HG02642 (cell line): ENCODE measurements around the gene TRPV2.
"Not testable (repeated sequence)": the region's sequence is repeated elsewhere in the genome, so short reads cannot be mapped to it uniquely, and the experiment has no call there.

Experiments used
- ATAC-seq: cut with Tn5 transposase; IDR thresholded peaks from one replicate; pipeline ENCODE4 v1.9.1; 2021; ENCODE audit warnings: mild to moderate bottlenecking; ENCODE audit not compliant: unreplicated experiment, poor library complexity

TRPV2 gene

GRCh38 chr17:16452268-16452667, 36.9 kb downstream of the TRPV2 start:
- ATAC-seq = not testable (repeated sequence)

GRCh38 chr17:16453493-16453851, 38.1 kb downstream of the TRPV2 start:
- ATAC-seq = no peak

GRCh38 chr17:16455997-16456741, 40.8 kb downstream of the TRPV2 start:
- no peak for ATAC-seq

- no peak for ATAC-seq
Observed at GRCh38 chr17:16456742-16457316, 41.5 kb downstream of the TRPV2 start.

GRCh38 chr17:16459271-16459670, 43.9 kb downstream of the TRPV2 start:
- no peak for ATAC-seq

GRCh38 chr17:16459855-16460550, 44.6 kb downstream of the TRPV2 start:
- ATAC-seq = no peak

- ATAC-seq = no peak
Observed at GRCh38 chr17:16460796-16461605, 45.6 kb downstream of the TRPV2 start.

GRCh38 chr17:16461606-16461866, 46.2 kb downstream of the TRPV2 start:
- ATAC-seq = no peak

- ATAC-seq = no peak
Observed at GRCh38 chr17:16462070-16462864, 46.9 kb downstream of the TRPV2 start.

GRCh38 chr17:16463358-16464302, 48.3 kb downstream of the TRPV2 start:
- no peak for ATAC-seq

- ATAC-seq = no peak
Observed at GRCh38 chr17:16464303-16465051, 49.1 kb downstream of the TRPV2 start.

- ATAC-seq = no peak
Observed at GRCh38 chr17:16465052-16465312, 49.6 kb downstream of the TRPV2 start.

GRCh38 chr17:16465861-16466338, 50.5 kb downstream of the TRPV2 start:
- no peak for ATAC-seq

- no peak for ATAC-seq
Observed at GRCh38 chr17:16466407-16466806, 51.0 kb downstream of the TRPV2 start.

GRCh38 chr17:16467044-16467443, 51.7 kb downstream of the TRPV2 start:
- no peak for ATAC-seq

- no peak for ATAC-seq
Observed at GRCh38 chr17:16467886-16468285, 52.5 kb downstream of the TRPV2 start.

GRCh38 chr17:16468428-16468992, 53.1 kb downstream of the TRPV2 start:
- no peak for ATAC-seq

- no peak for ATAC-seq
Observed at GRCh38 chr17:16470265-16470664, 54.9 kb downstream of the TRPV2 start.
